Measurements from ENCODE around the gene DENND5A. TPM values are rescaled to one million over a fixed set of nuclear protein-coding genes. Genes with fewer than 3 reads are reported as not detected.

Gene DENND5A
- total RNA-seq, 1 donor from 2014 or later = 59.5 TPM

GRCh38 chr11:9155930-9156329, 109.2 kb downstream of the DENND5A start:
- H3K27ac Mint-ChIP-seq (ENCODE audit: unreplicated experiment) = no peak overlapping the region
- H3K4me3 Mint-ChIP-seq (ENCODE audit: unreplicated experiment) = no peak overlapping the region
- peaks cover 13% of the 10 kb centered on the region for H3K4me1 Mint-ChIP-seq (ENCODE audit: unreplicated experiment)
- no peaks in the 10 kb centered on the region for H3K27me3 Mint-ChIP-seq (ENCODE audit: unreplicated experiment)
- H3K9me3 Mint-ChIP-seq (ENCODE audit: unreplicated experiment) = no peaks in the 10 kb centered on the region
- no peak for TF ChIP-seq CTCF (IDR thresholded peaks at IDR 0.05; ENCODE audit: unreplicated experiment)
- no peak for DNase-seq (ENCODE audit: low spot score)
- H3K36me3 Mint-ChIP-seq (ENCODE audit: low read depth, unreplicated experiment) = peaks cover 15% of the 10 kb centered on the region

GRCh38 chr11:9153651-9154050, 111.5 kb downstream of the DENND5A start:
- H3K4me3 Mint-ChIP-seq (ENCODE audit: unreplicated experiment) = no peak overlapping the region
- H3K4me1 Mint-ChIP-seq (ENCODE audit: unreplicated experiment) = peaks cover 22% of the 10 kb centered on the region
- H3K27ac Mint-ChIP-seq (ENCODE audit: unreplicated experiment) = no peak overlapping the region
- no peaks in the 10 kb centered on the region for H3K9me3 Mint-ChIP-seq (ENCODE audit: unreplicated experiment)
- H3K27me3 Mint-ChIP-seq (ENCODE audit: unreplicated experiment) = no peaks in the 10 kb centered on the region
- DNase-seq (ENCODE audit: low spot score) = no peak
- H3K36me3 Mint-ChIP-seq (ENCODE audit: low read depth, unreplicated experiment) = peaks cover 17% of the 10 kb centered on the region
- TF ChIP-seq CTCF (IDR thresholded peaks at IDR 0.05; ENCODE audit: unreplicated experiment) = no peak

- no peak for DNase-seq (ENCODE audit: low spot score)
- Mint-ChIP-seq H3K9me3 (ENCODE audit: unreplicated experiment) (no peaks in the 10 kb centered on the region), H3K4me1 (ENCODE audit: unreplicated experiment) (peaks cover 18% of the 10 kb centered on the region), H3K27me3 (ENCODE audit: unreplicated experiment) (no peaks in the 10 kb centered on the region), H3K4me3 (ENCODE audit: unreplicated experiment) (no peak overlapping the region), H3K27ac (ENCODE audit: unreplicated experiment) (no peak overlapping the region), H3K36me3 (ENCODE audit: low read depth, unreplicated experiment) (peaks cover 31% of the 10 kb centered on the region)
- no peak for TF ChIP-seq CTCF (IDR thresholded peaks at IDR 0.05; ENCODE audit: unreplicated experiment)
These were observed 113.5 kb downstream of the DENND5A start for GRCh38 chr11:9151631-9152030.

GRCh38 chr11:9150926-9151325, 114.2 kb downstream of the DENND5A start:
- no peak for TF ChIP-seq CTCF (IDR thresholded peaks at IDR 0.05; ENCODE audit: unreplicated experiment)
- Mint-ChIP-seq H3K27me3 (ENCODE audit: unreplicated experiment) (no peaks in the 10 kb centered on the region), H3K27ac (ENCODE audit: unreplicated experiment) (no peak overlapping the region), H3K4me1 (ENCODE audit: unreplicated experiment) (peaks cover 18% of the 10 kb centered on the region), H3K36me3 (ENCODE audit: low read depth, unreplicated experiment) (peaks cover 35% of the 10 kb centered on the region), H3K4me3 (ENCODE audit: unreplicated experiment) (no peak overlapping the region), H3K9me3 (ENCODE audit: unreplicated experiment) (no peaks in the 10 kb centered on the region)
- DNase-seq (ENCODE audit: low spot score) = no peak

GRCh38 chr11:9150501-9150900, 114.6 kb downstream of the DENND5A start:
- peaks cover 18% of the 10 kb centered on the region for H3K4me1 Mint-ChIP-seq (ENCODE audit: unreplicated experiment)
- no peaks in the 10 kb centered on the region for H3K27me3 Mint-ChIP-seq (ENCODE audit: unreplicated experiment)
- DNase-seq (ENCODE audit: low spot score) = no peak
- H3K9me3 Mint-ChIP-seq (ENCODE audit: unreplicated experiment) = no peaks in the 10 kb centered on the region
- H3K27ac Mint-ChIP-seq (ENCODE audit: unreplicated experiment) = no peak overlapping the region
- no peak for TF ChIP-seq CTCF (IDR thresholded peaks at IDR 0.05; ENCODE audit: unreplicated experiment)
- H3K36me3 Mint-ChIP-seq (ENCODE audit: low read depth, unreplicated experiment) = peaks cover 34% of the 10 kb centered on the region
- no peak overlapping the region for H3K4me3 Mint-ChIP-seq (ENCODE audit: unreplicated experiment)

Measured in endothelial cell (in vitro differentiated cells).